IPS-15b (cell line): Measurements from ENCODE around the gene NOM1.
A peak's percentile ranks its signal among the peaks of the same experiment; 100 is the strongest.

Experiments used
- H3K27me3 ChIP-seq: one replicate; pipeline ENCODE4 v1.6.1; 2013; ENCODE audit warnings: low read length; ENCODE audit not compliant: control insufficient read depth, insufficient read depth
- H3K36me3 ChIP-seq: one replicate; pipeline ENCODE4 v1.6.1; 2013; ENCODE audit warnings: low read length; ENCODE audit not compliant: control insufficient read depth, insufficient read depth
- H3K4me1 ChIP-seq: one replicate; pipeline ENCODE4 v1.6.1; 2013; ENCODE audit warnings: mild to moderate bottlenecking, low read length; ENCODE audit not compliant: control insufficient read depth, insufficient read depth
- H3K4me3 ChIP-seq: one replicate; pipeline ENCODE4 v1.5.1; 2013; ENCODE audit warnings: low read depth, low read length
- H3K9ac ChIP-seq: one replicate; pipeline ENCODE4 v1.6.1; 2013; ENCODE audit warnings: low read depth, mild to moderate bottlenecking, low read length
- H3K9me3 ChIP-seq: one replicate; pipeline ENCODE4 v1.6.1; 2013; ENCODE audit warnings: mild to moderate bottlenecking, low read length; ENCODE audit not compliant: control insufficient read depth, insufficient read depth

Gene NOM1

DNA sequence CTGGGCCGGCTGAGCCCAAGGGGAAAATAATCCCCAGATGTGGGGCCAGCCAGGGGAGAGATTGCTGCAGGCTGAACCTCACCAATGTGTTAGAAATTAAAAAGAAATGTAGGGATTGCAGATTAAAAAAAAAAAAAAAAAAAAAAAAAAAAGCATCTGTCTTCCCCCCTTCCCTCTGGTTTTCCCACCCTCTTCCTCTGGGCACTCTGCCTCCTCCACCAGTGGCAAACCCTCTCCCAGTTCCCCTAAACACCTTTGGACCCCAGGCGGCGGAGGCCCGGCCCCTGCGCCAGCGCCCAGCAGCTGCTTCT, 53.9 kb downstream of the NOM1 start:
- Histone ChIP-seq H3K4me1 (peaks cover 5% of the 10 kb centered on the region), H3K36me3 (no peaks in the 10 kb centered on the region), H3K9ac (no peak overlapping the region), H3K9me3 (no peaks in the 10 kb centered on the region), H3K27me3 (peaks cover 92% of the 10 kb centered on the region), H3K4me3 (no peak overlapping the region)

DNA sequence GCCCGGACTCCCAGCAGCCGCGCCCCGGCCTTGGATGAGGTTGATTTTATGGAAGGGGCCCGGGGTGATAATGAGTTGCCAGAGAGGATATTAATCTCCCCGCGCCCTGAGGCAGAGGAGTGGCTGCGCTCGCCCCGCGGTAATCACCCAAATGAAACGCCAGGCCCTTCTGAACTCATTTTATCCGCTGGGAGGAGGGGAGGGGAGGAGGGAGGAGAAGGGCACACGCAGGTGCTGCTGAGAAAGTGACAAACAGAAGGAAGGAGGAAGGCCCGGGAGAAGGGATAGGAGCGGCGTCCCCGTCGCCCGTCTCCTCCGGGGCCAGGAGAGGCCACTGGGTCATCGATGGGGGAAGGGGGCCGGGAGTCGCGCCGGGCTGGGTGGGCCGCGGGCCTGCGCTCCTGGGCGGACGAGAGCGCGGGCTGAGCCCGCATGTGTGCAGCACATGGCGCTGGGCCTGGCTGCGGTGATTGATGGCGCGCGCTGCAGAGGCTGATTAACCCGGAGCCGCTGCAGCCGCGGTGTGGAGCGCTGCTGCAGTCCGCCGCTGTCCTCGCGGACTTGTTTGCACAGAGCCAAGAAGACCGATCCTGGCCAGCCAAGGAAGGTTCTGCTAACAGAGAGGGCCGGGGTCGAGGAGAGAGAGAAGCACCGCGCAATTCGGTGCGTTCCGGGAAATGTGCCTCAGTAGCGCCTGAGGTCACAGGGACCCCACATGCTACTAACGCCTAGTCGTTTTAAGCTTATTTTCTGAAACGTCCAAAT, 54.4 kb downstream of the NOM1 start:
- peak overlapping the region; percentile 37 for H3K4me3 ChIP-seq
- peaks cover 92% of the 10 kb centered on the region for H3K27me3 ChIP-seq
- peaks cover 5% of the 10 kb centered on the region for H3K4me1 ChIP-seq
- H3K36me3 ChIP-seq: no peaks in the 10 kb centered on the region
- H3K9ac ChIP-seq: no peak overlapping the region
- H3K9me3 ChIP-seq: no peaks in the 10 kb centered on the region

DNA sequence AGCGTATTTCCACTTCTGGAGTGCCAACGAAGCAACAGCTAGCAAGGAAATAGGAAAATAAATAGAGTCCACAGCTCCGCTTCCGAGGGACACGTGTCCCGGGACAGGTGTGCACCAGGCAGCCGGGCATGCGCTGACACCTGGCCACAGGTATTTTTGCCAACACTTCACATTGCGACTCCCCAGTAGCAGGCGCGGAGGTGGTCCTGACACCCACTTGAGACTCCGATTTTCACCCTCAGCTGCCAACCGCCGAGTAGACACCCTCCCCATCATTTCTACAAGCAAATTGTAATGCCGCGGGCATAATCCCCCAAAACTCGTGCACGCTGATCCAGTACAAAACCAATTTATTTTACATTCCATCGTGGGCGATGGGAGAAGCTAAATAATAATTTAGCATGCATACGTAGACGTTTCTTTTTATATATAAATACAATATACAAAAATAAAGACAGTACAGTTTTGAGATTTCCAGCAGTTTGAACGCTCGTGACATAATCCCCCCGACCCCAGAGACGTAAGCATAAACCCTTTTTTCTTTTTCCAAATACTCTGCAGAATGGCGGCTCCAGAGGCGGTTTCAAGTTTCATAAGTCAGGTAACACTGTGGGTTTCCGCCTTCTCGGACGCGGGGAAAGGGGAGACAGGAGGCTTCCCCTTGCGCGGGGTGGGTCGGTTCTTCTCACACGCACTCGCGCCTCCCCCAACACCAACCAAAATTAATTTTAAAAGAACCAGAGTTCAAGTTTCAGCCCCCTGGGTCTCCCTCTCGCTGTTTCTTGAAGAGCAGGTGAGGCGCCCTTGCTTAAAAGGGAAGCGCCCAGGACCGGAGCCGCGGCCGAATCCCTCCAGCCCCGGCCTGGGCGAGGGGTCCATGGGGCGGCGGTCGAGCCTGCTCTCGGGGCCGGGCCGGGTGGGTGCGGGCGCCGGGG, 55.3 kb downstream of the NOM1 start:
- Histone ChIP-seq H3K27me3 (peaks cover 92% of the 10 kb centered on the region), H3K36me3 (no peaks in the 10 kb centered on the region), H3K4me1 (peaks cover 5% of the 10 kb centered on the region), H3K9ac (no peak overlapping the region), H3K9me3 (no peaks in the 10 kb centered on the region), H3K4me3 (peak overlapping the region; percentile 37)

DNA sequence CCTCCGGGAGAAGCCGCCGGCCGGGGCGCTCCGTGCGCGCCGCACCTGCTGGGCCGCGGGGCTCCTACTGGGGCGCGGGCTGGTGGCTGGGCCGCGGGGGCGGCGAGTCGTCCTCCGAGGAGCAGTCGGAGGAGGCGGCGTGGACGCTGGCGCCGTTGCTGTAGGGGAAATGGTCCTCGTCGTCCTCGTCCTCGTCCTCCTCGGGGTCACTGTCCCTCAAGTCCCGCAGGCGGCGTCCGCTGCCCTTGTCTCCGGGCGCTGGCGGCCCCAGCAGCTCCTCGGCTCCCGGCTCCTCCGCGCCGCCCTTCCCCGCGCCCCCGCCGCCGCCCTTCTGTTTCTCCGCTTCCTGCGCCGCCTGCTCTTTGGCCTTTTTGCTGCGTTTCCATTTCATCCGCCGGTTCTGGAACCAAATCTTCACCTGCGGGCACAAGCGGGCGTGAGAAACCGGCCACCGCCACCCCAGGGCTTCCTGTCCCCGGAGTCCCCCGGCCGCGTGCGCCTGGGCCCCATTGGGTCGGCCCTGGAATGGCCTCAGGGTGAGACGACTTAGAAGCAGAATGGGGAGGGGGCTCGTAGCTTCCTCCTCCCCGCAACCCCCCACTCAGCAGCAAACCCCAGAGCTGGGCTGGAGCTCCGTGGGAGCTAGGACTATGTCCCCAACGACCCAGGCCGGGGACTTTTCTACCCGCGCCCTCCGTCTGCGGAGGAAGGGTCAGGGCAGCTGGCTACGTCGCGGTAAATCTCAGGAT, 56.1 kb downstream of the NOM1 start:
- peaks cover 5% of the 10 kb centered on the region for H3K4me1 ChIP-seq
- no peaks in the 10 kb centered on the region for H3K9me3 ChIP-seq
- H3K27me3 ChIP-seq: peaks cover 90% of the 10 kb centered on the region
- no peak overlapping the region for H3K9ac ChIP-seq
- peak overlapping the region; percentile 18 for H3K4me3 ChIP-seq
- H3K36me3 ChIP-seq: no peaks in the 10 kb centered on the region

DNA sequence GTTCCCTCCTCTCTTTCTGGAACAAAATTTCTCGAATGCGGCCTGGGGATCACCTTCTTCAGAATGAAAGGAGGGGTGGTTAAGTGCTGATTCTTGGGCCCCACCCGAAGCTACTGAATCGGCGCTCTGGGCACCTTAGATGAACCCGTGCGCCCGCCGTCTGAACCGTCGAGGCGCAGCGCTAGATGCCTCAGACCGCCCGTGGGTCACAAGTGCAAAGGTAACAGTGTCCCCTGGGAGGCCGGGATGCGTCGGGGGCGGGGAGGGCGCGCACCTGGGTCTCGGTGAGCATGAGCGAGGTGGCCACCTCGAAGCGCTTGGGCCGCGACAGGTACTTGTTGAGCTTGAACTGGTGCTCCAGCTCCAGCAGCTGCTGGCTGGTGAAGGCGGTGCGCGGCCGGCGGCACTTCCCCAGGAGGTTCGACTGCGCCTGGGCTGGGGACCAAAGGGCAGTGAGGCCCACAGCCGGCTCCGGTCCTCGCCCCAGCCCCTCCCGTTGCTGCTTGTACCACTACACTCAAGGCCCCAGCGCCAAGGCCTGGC, 56.8 kb downstream of the NOM1 start:
- H3K9ac ChIP-seq: no peak overlapping the region
- H3K36me3 ChIP-seq: no peaks in the 10 kb centered on the region
- peaks cover 5% of the 10 kb centered on the region for H3K4me1 ChIP-seq
- peak overlapping the region; percentile 18 for H3K4me3 ChIP-seq
- H3K27me3 ChIP-seq: peaks cover 89% of the 10 kb centered on the region
- no peaks in the 10 kb centered on the region for H3K9me3 ChIP-seq

DNA sequence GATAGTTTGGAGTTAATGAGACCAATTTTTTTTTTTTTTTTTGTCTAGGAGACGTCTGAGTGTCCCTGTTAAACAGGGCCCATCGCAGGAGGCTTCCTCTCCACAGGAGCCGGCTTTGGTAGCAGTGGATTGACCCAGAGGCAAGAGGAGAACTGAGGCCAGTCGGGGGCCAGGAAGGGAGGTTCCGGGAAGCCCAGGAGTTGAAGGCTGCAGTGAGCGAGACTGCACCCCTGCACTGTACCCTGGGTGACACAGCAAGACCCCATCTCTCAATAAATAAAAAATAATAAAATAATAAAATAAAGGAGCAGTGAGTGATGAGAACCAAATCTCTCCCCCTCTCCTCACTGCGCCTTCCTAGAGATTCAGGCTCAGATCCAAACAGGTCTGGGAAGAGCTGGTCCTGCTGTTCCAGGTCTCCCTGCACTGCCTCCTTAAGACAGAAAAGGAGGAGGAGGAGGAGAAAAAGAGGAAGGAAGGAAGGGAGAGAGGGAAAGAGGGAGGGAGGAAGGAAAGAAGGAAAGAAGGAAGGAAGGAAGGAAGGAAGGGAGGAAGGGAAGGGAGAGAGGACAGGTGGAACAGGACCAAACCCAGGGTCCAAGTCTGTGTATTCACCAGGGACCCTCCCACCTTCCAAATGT, 57.4 kb downstream of the NOM1 start:
- Histone ChIP-seq H3K36me3 (no peaks in the 10 kb centered on the region), H3K4me1 (peaks cover 6% of the 10 kb centered on the region), H3K9ac (no peak overlapping the region), H3K9me3 (no peaks in the 10 kb centered on the region), H3K27me3 (peaks cover 89% of the 10 kb centered on the region), H3K4me3 (no peak overlapping the region)

DNA sequence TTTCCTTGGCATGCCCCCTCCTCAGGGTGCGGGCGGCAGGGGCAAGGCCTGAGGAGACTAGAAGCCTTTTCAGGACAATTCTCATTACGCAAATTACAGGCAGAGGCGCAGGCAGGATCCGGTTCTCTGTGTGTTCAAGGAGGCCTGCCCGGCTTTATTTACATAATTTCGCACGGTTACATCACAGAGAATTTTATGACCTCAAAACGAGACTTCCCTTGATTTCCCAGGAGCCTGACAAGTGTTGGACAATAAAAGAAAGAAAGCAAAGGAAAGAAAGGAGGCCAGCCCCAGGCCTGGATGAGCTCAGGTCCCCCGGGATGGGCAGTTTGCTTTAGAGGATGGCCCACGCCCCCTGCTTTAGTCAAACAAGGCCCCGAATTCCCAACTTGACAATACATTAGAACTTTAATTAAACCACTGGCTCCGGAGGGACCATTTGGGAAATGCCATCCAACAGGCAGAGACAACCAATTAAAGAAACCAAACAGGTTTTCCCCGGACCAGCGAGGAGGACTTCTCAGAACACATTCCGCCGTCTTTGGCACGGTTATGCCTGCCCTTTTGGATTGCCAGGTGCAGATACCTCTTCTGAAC, 58.1 kb downstream of the NOM1 start:
- H3K9me3 ChIP-seq: no peaks in the 10 kb centered on the region
- H3K27me3 ChIP-seq: peaks cover 89% of the 10 kb centered on the region

DNA sequence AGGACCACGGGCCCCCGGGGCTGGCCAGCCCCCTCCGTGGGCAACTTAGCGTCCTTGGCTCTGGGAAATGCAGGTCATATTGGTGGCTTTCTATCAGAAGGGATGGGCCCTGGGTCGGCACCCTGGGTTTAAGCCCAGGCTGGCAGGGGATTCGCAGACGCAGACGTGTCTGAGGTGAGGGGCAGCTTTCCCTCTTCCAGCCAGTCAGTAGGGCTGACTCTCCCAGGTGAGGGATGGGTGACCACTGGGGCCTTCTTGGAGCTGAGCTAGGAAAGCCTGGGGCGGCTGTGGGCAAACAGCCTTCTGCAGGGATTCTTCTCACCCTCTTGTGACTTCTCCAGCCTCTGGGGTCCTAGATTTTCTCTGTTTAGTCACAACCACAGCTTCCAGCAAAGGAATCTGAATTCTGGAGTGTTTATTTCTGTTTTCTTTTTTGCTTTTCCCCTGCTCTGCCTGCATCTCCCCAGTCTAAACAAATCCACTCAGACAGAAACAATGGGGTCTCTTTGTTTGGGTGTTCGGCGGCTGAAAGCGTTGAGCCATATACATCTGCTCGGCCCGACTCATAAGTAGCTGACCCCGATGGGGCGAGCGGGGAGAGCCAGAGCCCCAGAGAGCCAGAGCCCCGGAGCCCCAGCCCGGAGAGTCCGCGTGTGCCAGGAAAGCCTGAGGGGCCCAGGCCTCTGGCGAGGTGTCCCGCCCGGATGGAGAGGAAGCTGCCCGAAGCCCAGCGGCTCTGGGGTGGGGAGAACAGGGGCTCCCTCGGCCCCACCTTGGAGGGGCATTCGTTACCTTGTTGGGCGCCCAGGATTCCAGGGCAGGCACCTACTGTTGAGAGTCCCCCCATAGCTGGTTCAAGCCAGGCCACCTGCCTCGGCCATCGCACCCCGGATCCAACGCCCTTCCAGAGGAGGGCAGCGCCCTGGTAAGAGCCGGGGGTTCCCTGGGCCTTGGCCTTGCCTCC, 59.0 kb downstream of the NOM1 start:
- peaks cover 89% of the 10 kb centered on the region for H3K27me3 ChIP-seq
- peak overlapping the region; percentile 22 for H3K4me3 ChIP-seq
- H3K9ac ChIP-seq: no peak overlapping the region

More for the DNA sequence above, 58.1 kb downstream of the NOM1 start:
- Histone ChIP-seq H3K36me3 (no peaks in the 10 kb centered on the region), H3K4me1 (peaks cover 7% of the 10 kb centered on the region), H3K4me3 (no peak overlapping the region), H3K9ac (no peak overlapping the region)

DNA sequence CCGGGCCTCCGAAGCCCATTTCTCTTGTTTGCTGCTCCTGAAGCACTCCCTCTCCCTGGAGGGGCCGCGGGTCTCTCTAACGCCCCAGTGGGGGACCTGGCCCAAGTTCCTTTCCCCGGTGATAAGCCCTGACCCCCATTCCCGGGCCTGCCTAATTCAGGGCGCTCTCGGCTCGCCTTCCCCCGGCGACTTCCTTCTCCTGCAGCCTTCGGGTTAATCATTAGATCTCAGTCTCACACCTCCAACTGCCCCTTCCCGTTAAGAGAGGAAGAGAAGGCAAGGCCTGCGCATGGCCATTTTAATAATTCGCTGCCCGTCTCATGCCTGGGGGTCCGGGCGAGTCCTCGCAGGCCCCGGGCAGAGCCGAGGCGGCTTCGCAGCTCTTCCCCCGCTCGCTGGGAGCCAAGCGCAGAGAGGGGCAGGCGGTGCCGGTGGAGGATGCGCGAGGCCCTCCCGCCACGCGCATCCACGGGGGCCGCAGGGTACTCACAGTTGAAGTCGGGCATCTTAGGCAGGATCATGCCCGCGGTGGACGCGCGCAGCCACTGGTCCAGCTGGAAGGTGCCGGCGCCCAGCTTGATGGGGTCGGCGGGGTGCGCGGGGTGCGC, 59.8 kb downstream of the NOM1 start:
- peaks cover 90% of the 10 kb centered on the region for H3K27me3 ChIP-seq
- H3K4me1 ChIP-seq: peaks cover 12% of the 10 kb centered on the region
- no peaks in the 10 kb centered on the region for H3K36me3 ChIP-seq
- H3K4me3 ChIP-seq: peak overlapping the region; percentile 22
- no peaks in the 10 kb centered on the region for H3K9me3 ChIP-seq
- no peak overlapping the region for H3K9ac ChIP-seq

More for the DNA sequence above, 59.0 kb downstream of the NOM1 start:
- H3K9me3 ChIP-seq: no peaks in the 10 kb centered on the region
- peaks cover 8% of the 10 kb centered on the region for H3K4me1 ChIP-seq
- H3K36me3 ChIP-seq: no peaks in the 10 kb centered on the region
